ENCODE results near the gene NID1.

Gene NID1

DNA sequence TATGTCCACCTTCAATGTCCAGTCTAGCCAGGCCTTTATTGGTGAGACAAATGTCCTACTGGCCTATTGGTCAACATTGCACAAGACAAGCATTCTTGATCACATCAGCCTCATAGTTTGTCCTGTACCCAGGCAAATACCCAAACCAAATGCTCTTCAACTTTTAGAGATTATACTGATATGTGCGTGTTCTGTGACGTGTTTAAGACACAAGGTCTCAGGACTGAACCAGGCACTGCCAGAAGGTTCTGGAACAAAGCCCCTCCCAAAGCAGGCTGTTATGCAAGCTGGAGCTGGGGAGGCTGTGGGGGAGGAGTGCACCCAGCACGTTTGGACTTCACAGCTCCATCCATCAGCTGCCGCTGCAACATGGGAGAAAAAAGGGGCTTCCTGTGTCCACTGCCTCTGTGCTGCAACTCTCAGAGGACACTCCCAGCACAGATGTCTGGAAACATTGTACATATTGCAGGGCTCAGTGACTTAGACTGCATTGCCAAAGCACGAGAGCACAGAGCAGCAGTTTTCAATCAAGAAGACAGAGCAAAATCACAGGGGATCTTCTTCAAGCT is 45.9 kb downstream of the NID1 start:
- TF ChIP-seq, protein P1, sequence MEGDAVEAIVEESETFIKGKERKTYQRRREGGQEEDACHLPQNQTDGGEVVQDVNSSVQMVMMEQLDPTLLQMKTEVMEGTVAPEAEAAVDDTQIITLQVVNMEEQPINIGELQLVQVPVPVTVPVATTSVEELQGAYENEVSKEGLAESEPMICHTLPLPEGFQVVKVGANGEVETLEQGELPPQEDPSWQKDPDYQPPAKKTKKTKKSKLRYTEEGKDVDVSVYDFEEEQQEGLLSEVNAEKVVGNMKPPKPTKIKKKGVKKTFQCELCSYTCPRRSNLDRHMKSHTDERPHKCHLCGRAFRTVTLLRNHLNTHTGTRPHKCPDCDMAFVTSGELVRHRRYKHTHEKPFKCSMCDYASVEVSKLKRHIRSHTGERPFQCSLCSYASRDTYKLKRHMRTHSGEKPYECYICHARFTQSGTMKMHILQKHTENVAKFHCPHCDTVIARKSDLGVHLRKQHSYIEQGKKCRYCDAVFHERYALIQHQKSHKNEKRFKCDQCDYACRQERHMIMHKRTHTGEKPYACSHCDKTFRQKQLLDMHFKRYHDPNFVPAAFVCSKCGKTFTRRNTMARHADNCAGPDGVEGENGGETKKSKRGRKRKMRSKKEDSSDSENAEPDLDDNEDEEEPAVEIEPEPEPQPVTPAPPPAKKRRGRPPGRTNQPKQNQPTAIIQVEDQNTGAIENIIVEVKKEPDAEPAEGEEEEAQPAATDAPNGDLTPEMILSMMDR (IDR thresholded peaks at IDR 0.05; ENCODE audit: low read depth, low read length, missing control alignments) = no peak
- Histone ChIP-seq H3K27ac (no peak overlapping the region), H3K36me3 (replicated peaks) (peaks cover 36% of the 10 kb centered on the region), H3K4me3 (ENCODE audit: low read depth, low read length) (no peak overlapping the region), H3K27me3 (replicated peaks) (no peaks in the 10 kb centered on the region)
- DNase-seq = no peak
- in situ Hi-C loops (cut with HindIII; ENCODE audit: low pct_ligation_motif_present, low sequenced_read_pairs) = no loop called here

DNA sequence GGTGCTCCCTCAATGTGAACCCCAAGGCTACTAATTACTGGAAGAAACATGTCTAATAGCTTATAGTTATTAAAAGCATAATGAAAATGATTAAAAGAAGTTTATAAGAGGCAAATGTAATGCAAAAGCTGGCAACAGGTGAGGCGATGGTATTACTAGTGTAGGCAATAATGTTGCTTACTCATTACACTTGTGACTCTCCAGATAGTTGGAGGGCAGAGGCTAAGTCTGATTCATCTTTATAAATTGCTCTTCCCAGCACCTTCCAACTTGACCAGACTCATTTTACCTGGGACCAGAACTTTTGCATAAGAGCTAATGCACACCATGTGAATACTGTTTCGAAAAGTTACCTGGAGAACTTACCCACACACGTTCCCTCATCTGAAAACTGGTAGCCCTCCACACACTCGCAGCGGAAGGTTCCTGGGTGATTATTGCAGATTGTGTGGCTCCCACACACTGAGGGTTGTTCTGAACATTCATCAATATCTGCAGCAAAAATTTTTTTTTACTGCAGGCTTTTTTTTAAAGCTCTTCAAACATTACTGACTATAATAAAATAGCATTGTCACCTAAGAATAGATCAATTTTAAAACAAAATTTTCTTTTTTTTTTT is 48.0 kb downstream of the NID1 start:
- H3K27me3 ChIP-seq (replicated peaks) = no peaks in the 10 kb centered on the region
- no peak for DNase-seq
- in situ Hi-C loops (cut with HindIII; ENCODE audit: low pct_ligation_motif_present, low sequenced_read_pairs) = no loop called here
- peaks cover 32% of the 10 kb centered on the region for H3K36me3 ChIP-seq (replicated peaks)
- TF ChIP-seq, protein P1 (IDR thresholded peaks at IDR 0.05; ENCODE audit: low read depth, low read length, missing control alignments) = no peak
- no peak overlapping the region for H3K4me3 ChIP-seq (ENCODE audit: low read depth, low read length)
- no peak overlapping the region for H3K27ac ChIP-seq

DNA sequence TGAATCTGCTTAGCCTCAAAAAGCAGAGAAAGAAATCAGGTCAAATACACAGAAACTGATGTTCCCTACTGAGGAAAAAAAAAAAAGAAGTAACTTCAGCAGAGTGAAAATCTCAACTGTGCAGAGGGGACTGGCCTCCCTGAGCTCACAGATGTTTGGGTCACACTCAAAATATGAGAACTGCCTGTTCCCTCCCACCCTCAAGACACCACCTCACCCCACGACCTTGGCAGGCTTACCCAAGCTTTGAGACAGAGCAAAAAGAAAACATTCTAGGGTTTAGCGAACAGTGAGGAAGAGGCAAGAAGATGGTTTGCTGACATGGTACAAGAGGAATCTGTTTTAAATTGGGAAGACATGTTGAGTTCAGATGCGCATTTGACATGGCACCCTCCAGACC is 48.8 kb downstream of the NID1 start:
- in situ Hi-C loops (cut with HindIII; ENCODE audit: low pct_ligation_motif_present, low sequenced_read_pairs) = no loop called here
- DNase-seq = no peak
- Histone ChIP-seq H3K27ac (peak overlapping the region; percentile 18), H3K27me3 (replicated peaks) (no peaks in the 10 kb centered on the region), H3K36me3 (replicated peaks) (peaks cover 33% of the 10 kb centered on the region), H3K4me3 (ENCODE audit: low read depth, low read length) (no peak overlapping the region)
- TF ChIP-seq, protein P1 (IDR thresholded peaks at IDR 0.05; ENCODE audit: low read depth, low read length, missing control alignments) = no peak

- TF ChIP-seq, protein P1 (IDR thresholded peaks at IDR 0.05; ENCODE audit: low read depth, low read length, missing control alignments) = no peak
- no peak overlapping the region for H3K27ac ChIP-seq
- no peak overlapping the region for H3K4me3 ChIP-seq (ENCODE audit: low read depth, low read length)
- no peak for DNase-seq
- in situ Hi-C loops (cut with HindIII; ENCODE audit: low pct_ligation_motif_present, low sequenced_read_pairs) = no loop called here
- H3K36me3 ChIP-seq (replicated peaks) = peaks cover 32% of the 10 kb centered on the region
- no peaks in the 10 kb centered on the region for H3K27me3 ChIP-seq (replicated peaks)
Measured at GRCh38 chr1:236015539-236015938, 49.4 kb downstream of the NID1 start.

DNA sequence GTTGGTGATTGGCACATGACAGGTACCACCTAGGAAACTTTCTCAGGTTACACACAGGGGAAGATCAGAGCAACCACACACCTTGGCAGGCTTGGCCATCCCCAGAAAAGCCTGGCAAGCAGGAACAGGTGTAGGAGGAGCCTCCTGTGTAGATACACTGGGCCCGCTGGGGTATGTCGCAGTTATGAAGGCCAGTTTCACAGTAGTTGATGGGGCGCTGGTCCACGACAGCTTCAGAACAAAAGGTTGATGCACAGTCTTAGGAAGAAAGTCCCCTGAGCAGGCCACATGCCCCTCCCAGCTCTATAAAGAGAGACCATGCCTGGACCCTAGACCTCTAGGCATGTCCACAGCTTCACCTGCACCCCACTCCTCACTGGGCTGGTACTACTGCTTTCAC is 51.6 kb downstream of the NID1 start:
- in situ Hi-C loops (cut with HindIII; ENCODE audit: low pct_ligation_motif_present, low sequenced_read_pairs) = no loop called here
- H3K27me3 ChIP-seq (replicated peaks) = no peaks in the 10 kb centered on the region

More for the DNA sequence above, 51.6 kb downstream of the NID1 start:
- no peak for DNase-seq
- peaks cover 36% of the 10 kb centered on the region for H3K36me3 ChIP-seq (replicated peaks)
- no peak overlapping the region for H3K27ac ChIP-seq
- no peak overlapping the region for H3K4me3 ChIP-seq (ENCODE audit: low read depth, low read length)
- TF ChIP-seq, protein P1 (IDR thresholded peaks at IDR 0.05; ENCODE audit: low read depth, low read length, missing control alignments) = no peak

Measured in brain microvascular endothelial cell (primary cell).